ENCODE measurements around the gene ROPN1.

DNA sequence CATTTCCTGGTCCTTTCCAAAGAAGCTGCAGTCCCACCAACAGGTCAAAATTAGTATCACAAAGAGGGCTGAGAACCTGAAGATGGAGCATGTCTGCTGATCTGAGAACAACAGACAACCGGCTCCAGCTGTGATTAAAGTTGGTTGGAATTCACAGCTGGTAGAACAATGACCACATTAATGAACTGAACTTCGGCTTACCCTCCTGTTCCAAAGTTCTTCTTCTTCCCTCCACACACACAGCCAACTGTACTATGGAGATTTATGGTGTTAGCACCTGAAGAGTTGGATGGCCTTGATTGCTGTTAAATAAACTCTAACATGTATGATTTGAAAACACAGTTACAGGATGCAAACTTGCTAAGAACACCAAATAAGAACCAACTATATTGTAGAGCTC, 27.4 kb upstream of the ROPN1 start:
- TF ChIP-seq, protein P1, sequence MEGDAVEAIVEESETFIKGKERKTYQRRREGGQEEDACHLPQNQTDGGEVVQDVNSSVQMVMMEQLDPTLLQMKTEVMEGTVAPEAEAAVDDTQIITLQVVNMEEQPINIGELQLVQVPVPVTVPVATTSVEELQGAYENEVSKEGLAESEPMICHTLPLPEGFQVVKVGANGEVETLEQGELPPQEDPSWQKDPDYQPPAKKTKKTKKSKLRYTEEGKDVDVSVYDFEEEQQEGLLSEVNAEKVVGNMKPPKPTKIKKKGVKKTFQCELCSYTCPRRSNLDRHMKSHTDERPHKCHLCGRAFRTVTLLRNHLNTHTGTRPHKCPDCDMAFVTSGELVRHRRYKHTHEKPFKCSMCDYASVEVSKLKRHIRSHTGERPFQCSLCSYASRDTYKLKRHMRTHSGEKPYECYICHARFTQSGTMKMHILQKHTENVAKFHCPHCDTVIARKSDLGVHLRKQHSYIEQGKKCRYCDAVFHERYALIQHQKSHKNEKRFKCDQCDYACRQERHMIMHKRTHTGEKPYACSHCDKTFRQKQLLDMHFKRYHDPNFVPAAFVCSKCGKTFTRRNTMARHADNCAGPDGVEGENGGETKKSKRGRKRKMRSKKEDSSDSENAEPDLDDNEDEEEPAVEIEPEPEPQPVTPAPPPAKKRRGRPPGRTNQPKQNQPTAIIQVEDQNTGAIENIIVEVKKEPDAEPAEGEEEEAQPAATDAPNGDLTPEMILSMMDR (IDR thresholded peaks at IDR 0.05) = no peak
- no peak for TF ChIP-seq POLR2A (IDR thresholded peaks at IDR 0.05)

Measured in Peyer's patch (tissue), 4 donors.